Suppressor macrophage treated with lipopolysaccharide for 1 hour (primary cell): ENCODE data around the gene LIPI.
"Not testable (repeated sequence)": the region's sequence is repeated elsewhere in the genome, so short reads cannot be mapped to it uniquely, and the experiment has no call there.

Experiments used
- DNase-seq, 3 donors: peaks; one replicate each; pipeline ENCODE4 v3.0.0-alpha.2; 2020 to 2022

LIPI gene

GRCh38 chr21:14072761-14073535 is 137.8 kb downstream of the LIPI start:
- no peak for DNase-seq

- no peak for DNase-seq
These were observed 138.6 kb downstream of the LIPI start for GRCh38 chr21:14071902-14072734.

GRCh38 chr21:14070968-14071367 is 139.8 kb downstream of the LIPI start:
- DNase-seq: no peak

- DNase-seq: no peak
These were observed 140.5 kb downstream of the LIPI start for GRCh38 chr21:14070049-14070893.

DNA sequence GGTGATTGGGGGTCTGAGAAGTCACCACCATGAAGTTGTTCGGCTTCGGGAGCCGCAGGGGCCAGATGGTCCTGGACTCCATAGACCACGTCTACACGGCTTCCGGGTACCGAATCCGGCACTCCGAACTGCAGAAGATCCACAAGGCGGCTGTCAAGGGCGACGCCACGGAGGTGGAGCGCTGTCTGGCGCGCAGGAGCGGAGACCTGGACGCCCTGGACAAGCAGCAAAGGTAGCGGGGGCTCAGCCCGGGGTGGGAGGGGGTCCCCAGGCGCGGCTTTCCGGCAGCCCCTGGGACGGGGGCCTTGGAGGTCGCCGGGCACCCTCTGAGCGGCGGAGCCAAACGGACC is 146.5 kb downstream of the LIPI start:
- no peak for DNase-seq

GRCh38 chr21:14063620-14064295 is 147.0 kb downstream of the LIPI start:
- not testable (repeated sequence) for DNase-seq

- not testable (repeated sequence) for DNase-seq
These were observed 148.1 kb downstream of the LIPI start for GRCh38 chr21:14062684-14063083.

GRCh38 chr21:14061820-14062219 is 148.9 kb downstream of the LIPI start:
- not testable (repeated sequence) for DNase-seq

GRCh38 chr21:14058995-14059627 is 151.6 kb downstream of the LIPI start:
- DNase-seq: not testable (repeated sequence)
